Measurements from ENCODE around the gene KIFC1.
"Not testable (repeated sequence)": the region's sequence is repeated elsewhere in the genome, so short reads cannot be mapped to it uniquely, and the experiment has no call there.

Gene KIFC1

DNA sequence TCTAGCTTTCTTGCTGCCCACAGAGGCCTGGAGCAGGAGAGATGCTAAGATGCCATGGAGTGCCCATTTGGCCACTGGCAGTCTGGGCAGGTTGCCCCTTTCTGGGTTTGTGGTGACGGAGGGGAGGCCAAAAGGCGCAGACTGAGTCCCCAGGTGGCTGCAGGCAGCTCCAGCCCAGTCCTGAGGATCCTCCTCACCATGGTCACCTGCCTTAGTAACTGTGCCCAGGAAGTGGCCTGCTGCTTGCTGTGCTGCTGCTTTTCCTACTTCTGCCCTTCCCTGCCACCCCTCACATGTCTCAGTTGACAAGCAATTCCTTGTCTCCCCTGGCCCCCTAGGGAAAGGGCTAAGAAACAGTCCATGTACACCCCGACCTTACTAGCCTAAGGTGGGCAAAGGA, 35.3 kb upstream of the KIFC1 start:
- Mint-ChIP-seq H3K4me3 (no peak overlapping the region), H3K27me3 (ENCODE audit: low read depth) (no peaks in the 10 kb centered on the region), H3K9me3 (no peaks in the 10 kb centered on the region), H3K27ac (no peak overlapping the region), H3K4me1 (peaks cover 8% of the 10 kb centered on the region), H3K36me3 (ENCODE audit: low read depth) (no peaks in the 10 kb centered on the region)
- TF ChIP-seq, protein P1, sequence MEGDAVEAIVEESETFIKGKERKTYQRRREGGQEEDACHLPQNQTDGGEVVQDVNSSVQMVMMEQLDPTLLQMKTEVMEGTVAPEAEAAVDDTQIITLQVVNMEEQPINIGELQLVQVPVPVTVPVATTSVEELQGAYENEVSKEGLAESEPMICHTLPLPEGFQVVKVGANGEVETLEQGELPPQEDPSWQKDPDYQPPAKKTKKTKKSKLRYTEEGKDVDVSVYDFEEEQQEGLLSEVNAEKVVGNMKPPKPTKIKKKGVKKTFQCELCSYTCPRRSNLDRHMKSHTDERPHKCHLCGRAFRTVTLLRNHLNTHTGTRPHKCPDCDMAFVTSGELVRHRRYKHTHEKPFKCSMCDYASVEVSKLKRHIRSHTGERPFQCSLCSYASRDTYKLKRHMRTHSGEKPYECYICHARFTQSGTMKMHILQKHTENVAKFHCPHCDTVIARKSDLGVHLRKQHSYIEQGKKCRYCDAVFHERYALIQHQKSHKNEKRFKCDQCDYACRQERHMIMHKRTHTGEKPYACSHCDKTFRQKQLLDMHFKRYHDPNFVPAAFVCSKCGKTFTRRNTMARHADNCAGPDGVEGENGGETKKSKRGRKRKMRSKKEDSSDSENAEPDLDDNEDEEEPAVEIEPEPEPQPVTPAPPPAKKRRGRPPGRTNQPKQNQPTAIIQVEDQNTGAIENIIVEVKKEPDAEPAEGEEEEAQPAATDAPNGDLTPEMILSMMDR (IDR thresholded peaks at IDR 0.05; ENCODE audit: unreplicated experiment in 3 of 3): no peak

DNA sequence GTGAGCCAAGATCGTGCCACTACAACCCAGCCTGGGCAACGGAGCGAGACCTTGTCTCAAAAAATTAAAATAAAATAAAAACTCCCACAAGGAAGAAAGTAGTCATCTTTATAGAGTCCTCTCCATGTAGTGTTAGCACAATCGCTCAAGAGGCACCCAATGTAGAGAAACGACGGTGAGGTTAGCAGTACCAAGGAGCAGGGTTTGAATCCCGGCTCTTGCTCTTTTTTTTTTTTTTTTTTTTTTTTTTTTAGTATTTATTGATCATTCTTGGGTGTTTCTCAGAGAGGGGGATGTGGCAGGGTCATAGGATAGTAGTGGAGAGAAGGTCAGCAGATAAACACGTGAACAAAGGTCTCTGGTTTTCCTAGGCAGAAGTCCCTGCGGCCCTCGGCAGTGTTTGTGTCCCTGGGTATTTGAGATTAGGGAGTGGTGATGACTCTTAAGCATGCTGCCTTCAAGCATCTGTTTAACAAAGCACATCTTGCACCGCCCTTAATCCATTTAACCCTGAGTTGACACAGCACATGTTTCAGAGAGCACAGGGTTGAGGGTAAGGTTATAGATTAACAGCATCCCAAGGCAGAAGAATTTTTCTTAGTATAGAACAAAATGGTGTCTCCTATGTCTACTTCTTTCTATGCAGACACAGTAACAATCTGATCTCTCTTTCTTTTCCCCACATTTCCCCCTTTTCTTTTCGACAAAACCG, 34.3 kb upstream of the KIFC1 start:
- H3K4me1 Mint-ChIP-seq; H3K27me3 Mint-ChIP-seq (ENCODE audit: low read depth); H3K9me3 Mint-ChIP-seq; H3K4me3 Mint-ChIP-seq; H3K36me3 Mint-ChIP-seq (ENCODE audit: low read depth): not testable (repeated sequence)
- H3K27ac Mint-ChIP-seq: peak overlapping the region in 2 of 3 experiments; percentile 66 to 92

DNA sequence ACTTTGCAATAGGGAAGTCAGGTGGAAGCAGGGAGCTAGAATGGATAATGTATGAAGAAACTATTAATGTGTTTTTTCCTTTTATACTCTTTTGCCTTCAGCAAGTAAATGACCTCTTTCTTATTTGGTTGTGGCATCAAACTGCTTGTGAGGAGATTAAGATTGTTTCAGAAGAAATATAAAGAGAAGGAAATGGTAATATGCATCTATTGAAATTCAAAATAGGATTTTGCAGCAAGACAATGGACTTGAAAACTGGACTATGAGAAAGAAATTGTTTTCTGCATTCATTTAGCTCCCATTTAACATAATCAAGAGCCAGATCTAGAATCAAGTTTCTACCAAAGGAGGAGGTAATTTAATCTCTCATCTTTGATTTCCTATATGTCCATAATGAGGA, 32.3 kb upstream of the KIFC1 start:
- TF ChIP-seq, protein P1 (IDR thresholded peaks at IDR 0.05; ENCODE audit: unreplicated experiment in 3 of 3): no peak
- peaks cover 16% of the 10 kb centered on the region for H3K4me1 Mint-ChIP-seq
- H3K4me3 Mint-ChIP-seq: no peak overlapping the region
- H3K36me3 Mint-ChIP-seq (ENCODE audit: low read depth): no peaks in the 10 kb centered on the region
- no peaks in the 10 kb centered on the region for H3K9me3 Mint-ChIP-seq
- H3K27ac Mint-ChIP-seq: no peak overlapping the region
- H3K27me3 Mint-ChIP-seq (ENCODE audit: low read depth): no peaks in the 10 kb centered on the region

DNA sequence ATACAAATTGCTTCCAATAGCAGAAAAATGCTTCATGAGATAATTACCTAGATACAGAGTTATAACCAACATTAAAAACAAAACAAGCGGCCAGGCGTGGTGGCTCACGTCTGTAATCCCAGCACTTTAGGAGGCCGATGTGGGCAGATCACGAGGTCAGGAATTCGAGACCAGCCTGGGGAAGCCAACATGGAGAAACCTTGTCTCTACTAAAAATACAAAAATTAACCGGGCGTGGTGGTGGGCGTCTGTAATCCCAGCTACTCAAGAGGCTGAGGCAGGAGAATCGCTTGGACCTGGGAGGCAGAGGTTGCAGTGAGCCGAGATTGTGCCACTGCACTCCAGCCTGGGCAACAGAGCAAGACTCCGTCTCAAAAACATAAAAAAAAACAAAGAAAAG, 28.1 kb upstream of the KIFC1 start:
- not testable (repeated sequence) for H3K9me3 Mint-ChIP-seq; H3K27me3 Mint-ChIP-seq (ENCODE audit: low read depth); H3K4me3 Mint-ChIP-seq; H3K36me3 Mint-ChIP-seq (ENCODE audit: low read depth)
- Mint-ChIP-seq H3K27ac (peak overlapping the region in 1 of 3 experiments; percentile 7), H3K4me1 (peaks cover 12% of the 10 kb centered on the region)

DNA sequence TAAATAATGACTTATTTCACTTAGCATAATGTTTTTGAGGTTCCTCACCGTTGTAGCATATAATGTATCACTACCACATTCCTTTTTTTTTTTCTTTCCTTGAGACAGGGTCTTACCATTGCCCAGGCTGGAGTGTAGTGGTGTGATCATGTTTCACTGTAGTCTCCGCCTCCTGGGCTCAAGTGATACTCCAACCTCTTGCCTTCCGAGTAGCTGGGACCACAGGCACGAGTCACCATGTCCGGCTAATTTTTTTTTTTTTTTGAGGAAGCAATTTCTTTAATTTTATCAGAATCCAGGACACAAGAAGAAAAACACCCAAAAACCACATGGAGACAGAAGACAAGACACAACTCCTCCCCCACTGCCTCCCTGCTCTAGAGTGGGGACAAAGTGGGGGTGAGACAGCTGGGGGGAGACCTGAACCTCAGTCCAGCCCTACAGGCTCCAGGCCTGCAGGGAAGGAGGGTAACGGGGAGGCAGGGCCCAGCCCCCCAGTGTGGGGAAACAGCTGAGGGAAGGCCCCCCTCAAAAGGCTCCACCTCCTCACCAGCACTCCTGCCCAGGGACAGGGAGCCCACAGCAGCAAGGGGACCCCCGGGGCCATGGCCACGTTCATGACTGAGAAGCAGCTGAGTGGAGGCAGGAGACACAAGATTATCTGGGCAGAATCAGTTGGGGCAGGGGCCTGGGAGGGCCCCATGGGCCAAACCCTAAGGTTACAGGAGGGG, 27.0 kb upstream of the KIFC1 start:
- Mint-ChIP-seq H3K4me3 (peak overlapping the region in 2 of 3 experiments; percentile 23 to 50), H3K27ac (peak overlapping the region; percentile 72 to 91 (median 75)), H3K4me1 (peaks cover 12% of the 10 kb centered on the region)
- not testable (repeated sequence) for H3K9me3 Mint-ChIP-seq; H3K36me3 Mint-ChIP-seq (ENCODE audit: low read depth); H3K27me3 Mint-ChIP-seq (ENCODE audit: low read depth)

DNA sequence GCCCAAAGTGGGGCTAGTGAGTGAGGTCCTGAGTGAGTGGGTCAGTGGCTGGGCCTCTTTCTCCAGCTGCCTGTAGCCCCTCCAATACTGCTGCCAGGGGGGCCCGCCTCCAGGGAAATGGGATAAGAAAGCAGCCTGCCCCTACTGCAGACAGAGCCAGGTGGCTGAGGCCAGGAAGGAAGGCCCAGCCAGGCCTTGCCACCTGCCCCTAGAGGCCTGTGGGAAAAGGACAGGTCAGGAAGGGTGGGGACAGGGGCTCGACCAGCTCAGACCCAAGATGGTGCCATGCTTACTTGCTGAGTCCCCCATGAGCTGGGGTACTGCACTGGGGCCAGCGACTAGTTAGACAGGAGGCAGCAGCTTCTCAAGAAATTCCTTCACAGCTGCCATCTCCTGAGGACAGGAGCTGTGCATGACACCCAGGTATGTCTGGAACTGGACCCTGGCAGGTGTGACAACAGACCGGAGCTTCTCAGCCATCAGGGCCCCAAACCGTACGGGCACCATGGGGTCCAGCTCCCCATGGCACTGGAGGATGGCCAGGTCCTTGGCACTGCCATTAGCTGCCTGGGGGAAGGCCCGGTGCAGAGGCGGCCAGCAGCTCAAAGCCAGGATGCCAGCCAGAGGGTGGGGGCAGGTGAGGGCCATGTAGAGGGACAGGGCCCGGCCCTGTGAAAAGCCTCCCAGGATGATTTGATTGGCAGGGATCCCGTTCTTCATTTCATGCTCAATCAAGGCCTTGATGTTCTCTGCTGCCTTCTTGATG, 26.2 kb upstream of the KIFC1 start:
- peaks cover 12% of the 10 kb centered on the region for H3K4me1 Mint-ChIP-seq
- H3K4me3 Mint-ChIP-seq; H3K9me3 Mint-ChIP-seq; H3K27ac Mint-ChIP-seq; H3K27me3 Mint-ChIP-seq (ENCODE audit: low read depth); H3K36me3 Mint-ChIP-seq (ENCODE audit: low read depth): not testable (repeated sequence)

DNA sequence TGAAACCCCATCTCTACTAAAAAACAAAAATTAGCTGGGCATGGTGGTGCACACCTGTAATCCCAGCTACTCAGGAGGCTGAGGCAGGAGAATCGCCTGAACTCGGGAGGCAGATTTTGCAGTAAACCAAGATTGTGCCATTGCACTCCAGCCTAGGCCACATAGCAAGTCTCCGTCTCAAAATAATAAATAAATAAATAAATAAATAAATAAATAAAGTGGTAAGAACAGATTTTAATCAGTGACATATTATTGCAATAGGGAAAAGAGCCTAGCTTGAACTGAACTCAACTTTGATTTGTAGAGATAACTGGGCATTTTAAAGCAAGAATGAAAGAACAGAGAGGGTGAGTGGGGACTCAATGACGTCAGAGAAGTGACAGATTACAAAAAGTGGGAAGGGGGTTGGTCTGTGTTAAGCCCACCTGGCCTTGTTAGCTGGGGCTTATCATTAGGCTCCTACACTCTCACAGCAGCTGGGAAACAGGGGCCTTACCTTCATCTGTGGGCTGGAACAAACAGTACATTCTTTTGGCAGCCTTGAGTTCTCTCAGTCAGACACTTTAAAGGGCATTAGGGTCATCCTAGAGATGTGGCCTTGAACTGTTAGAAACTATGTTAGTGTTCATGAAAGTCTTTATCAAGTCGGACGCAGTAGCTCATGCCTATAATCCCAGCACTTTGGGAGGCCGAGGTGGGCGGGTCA, 24.5 kb upstream of the KIFC1 start:
- Mint-ChIP-seq H3K27ac (no peak overlapping the region), H3K36me3 (ENCODE audit: low read depth) (no peaks in the 10 kb centered on the region), H3K27me3 (ENCODE audit: low read depth) (peaks cover 3% of the 10 kb centered on the region), H3K9me3 (no peaks in the 10 kb centered on the region), H3K4me3 (no peak overlapping the region), H3K4me1 (peaks cover 12% of the 10 kb centered on the region)
- TF ChIP-seq, protein P1 (IDR thresholded peaks at IDR 0.05; ENCODE audit: unreplicated experiment in 3 of 3): no peak

DNA sequence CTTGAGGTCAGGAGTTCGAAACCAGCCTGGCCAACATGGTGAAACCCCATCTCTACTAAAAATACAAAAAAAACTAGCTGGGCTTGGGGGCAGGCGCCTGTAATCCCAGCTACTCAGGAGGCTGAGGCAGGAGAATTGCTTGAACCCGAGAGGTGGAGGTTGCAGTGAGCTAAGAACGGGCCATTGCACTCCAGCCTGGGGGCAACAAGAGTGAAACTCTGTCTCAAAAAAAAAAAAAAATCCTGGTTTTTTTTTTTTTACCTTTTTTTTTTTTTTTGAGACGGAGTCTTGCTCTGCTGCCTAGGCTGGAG, 24.0 kb upstream of the KIFC1 start:
- H3K9me3 Mint-ChIP-seq; H3K36me3 Mint-ChIP-seq (ENCODE audit: low read depth); H3K27ac Mint-ChIP-seq; H3K27me3 Mint-ChIP-seq (ENCODE audit: low read depth); H3K4me3 Mint-ChIP-seq: not testable (repeated sequence)
- peaks cover 17% of the 10 kb centered on the region for H3K4me1 Mint-ChIP-seq

DNA sequence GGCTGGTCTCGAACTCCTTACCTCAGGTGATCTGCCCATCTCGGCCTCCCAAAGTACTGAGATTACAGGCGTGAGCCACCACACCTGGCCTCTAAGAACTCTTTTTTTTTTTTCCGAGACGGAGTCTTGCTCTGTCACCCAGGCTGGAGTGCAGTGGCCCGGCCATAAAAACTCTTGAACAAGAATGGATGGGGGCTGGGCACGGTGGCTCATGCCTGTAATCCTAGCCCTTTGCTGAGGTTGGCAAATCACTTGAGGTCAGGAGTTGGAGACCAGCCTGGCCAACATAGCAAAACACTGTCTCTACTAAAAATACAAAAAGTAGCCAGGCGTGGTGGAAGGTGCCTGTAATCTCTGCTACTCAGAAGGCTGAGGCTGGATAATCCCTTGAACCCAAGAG, 19.7 kb upstream of the KIFC1 start:
- not testable (repeated sequence) for H3K27me3 Mint-ChIP-seq (ENCODE audit: low read depth); H3K4me3 Mint-ChIP-seq; H3K9me3 Mint-ChIP-seq; H3K27ac Mint-ChIP-seq; H3K36me3 Mint-ChIP-seq (ENCODE audit: low read depth)
- peaks cover 27% of the 10 kb centered on the region for H3K4me1 Mint-ChIP-seq
